IMR-90 (cell line): Measurements from ENCODE around the gene MMP25. TPM values are rescaled to one million over a fixed set of nuclear protein-coding genes. Genes with fewer than 3 reads are reported as not detected.

ENCODE experiments used
- ATAC-seq: fragments of 200-7000 bp; cut with Tn5 transposase; 2 replicates; pipeline ENCODE4 v1.9.1; 2020; ENCODE audit warnings: low read depth, mild to moderate bottlenecking, moderate library complexity
- BruUV-seq: library from RNA; stranded (reverse); fragments of 400-500 nt; replicated peaks from 2 replicates; lab custom pipeline; 2021; lab: Mats Ljungman, UMichigan
- CTCF ChIA-PET: fragments of 300-600 bp; formaldehyde crosslinking; extraction: SDS; loops from one replicate; lab custom pipeline; 2021; ENCODE audit warnings: antibody characterized with exemption; lab: Yijun Ruan, JAX
- POLR2A ChIA-PET: fragments of 300-600 bp; sonication (Branson Sonifier 250); formaldehyde crosslinking; loops from one replicate; lab custom pipeline; 2022; ENCODE audit warnings: antibody characterized with exemption; ENCODE audit not compliant: unreplicated experiment; lab: Charles Lee
- DNase-seq: peaks from one replicate; pipeline ENCODE4 v3.0.0; 2013
- H2AFZ ChIP-seq: replicated peaks from 2 replicates; pipeline ENCODE3; 2013; ENCODE audit warnings: low read length, mild to moderate bottlenecking; ENCODE audit not compliant: poor library complexity
- H2AK5ac ChIP-seq: 2 replicates; pipeline ENCODE4 v1.6.1; 2013; ENCODE audit warnings: low read depth, low read length, inconsistent platforms
- H2AK9ac ChIP-seq: replicated peaks from 2 replicates; pipeline ENCODE3; 2013; ENCODE audit warnings: mild to moderate bottlenecking, low read depth, low read length, moderate library complexity; ENCODE audit not compliant: poor library complexity
- H2BK120ac ChIP-seq: 2 replicates; pipeline ENCODE4 v1.6.1; 2013; ENCODE audit warnings: low read depth, low read length, inconsistent platforms
- H2BK15ac ChIP-seq: 3 replicates; pipeline ENCODE4 v1.6.1; 2013; ENCODE audit warnings: low read depth, low read length, inconsistent platforms
- H2BK20ac ChIP-seq: 2 replicates; pipeline ENCODE4 v1.6.1; 2013; ENCODE audit warnings: low read depth, mild to moderate bottlenecking, inconsistent platforms, low read length, moderate library complexity
- H2BK5ac ChIP-seq: 2 replicates; pipeline ENCODE4 v1.6.1; 2013; ENCODE audit warnings: mild to moderate bottlenecking, low read depth, low read length, inconsistent platforms; ENCODE audit not compliant: poor library complexity, severe bottlenecking
- H3K14ac ChIP-seq: replicated peaks from 2 replicates; pipeline ENCODE4 v1.6.1; 2013; ENCODE audit warnings: low read depth, low read length, inconsistent platforms
- H3K18ac ChIP-seq: 2 replicates; pipeline ENCODE4 v1.6.1; 2013; ENCODE audit warnings: low read depth, low read length, control low read depth
- H3K23ac ChIP-seq: 2 replicates; pipeline ENCODE4 v1.6.1; 2013; ENCODE audit warnings: low read depth, low read length, inconsistent platforms
- H3K27ac ChIP-seq: 2 replicates; pipeline ENCODE4 v1.5.1; 2013; ENCODE audit warnings: mild to moderate bottlenecking, control low read depth, low read length; ENCODE audit not compliant: insufficient read depth
- H3K27me3 ChIP-seq: 2 replicates; pipeline ENCODE4 v1.6.1; 2013; ENCODE audit warnings: low read length; ENCODE audit not compliant: control insufficient read depth, insufficient read depth
- H3K36me3 ChIP-seq: 2 replicates; pipeline ENCODE4 v1.6.1; 2013; ENCODE audit warnings: low read length, mixed read lengths; ENCODE audit not compliant: control insufficient read depth, insufficient read depth
- H3K4ac ChIP-seq: 2 replicates; pipeline ENCODE4 v1.6.1; 2013; ENCODE audit warnings: low read depth, low read length, inconsistent platforms
- H3K4me1 ChIP-seq: 2 replicates; pipeline ENCODE4 v1.6.1; 2013; ENCODE audit warnings: low read length, mixed read lengths; ENCODE audit not compliant: control insufficient read depth, insufficient read depth
- H3K4me2 ChIP-seq: 2 replicates; pipeline ENCODE4 v1.6.1; 2013; ENCODE audit warnings: low read depth, mild to moderate bottlenecking, control low read depth, low read length, moderate library complexity
- H3K4me3 ChIP-seq: 2 replicates; pipeline ENCODE4 v1.5.1; 2013; ENCODE audit warnings: low read depth, mild to moderate bottlenecking, control low read depth, low read length, moderate library complexity; ENCODE audit not compliant: insufficient read depth
- H3K56ac ChIP-seq: 2 replicates; pipeline ENCODE4 v1.6.1; 2013; ENCODE audit warnings: low read length, inconsistent platforms; ENCODE audit not compliant: insufficient read depth; ENCODE audit errors: extremely low read depth
- H3K79me1 ChIP-seq, 2 experiments: 2 replicates each; pipeline ENCODE4 v1.6.1; 2013; ENCODE audit warnings: low read length in 2 of 2, inconsistent platforms in 1 of 2, low read depth in 1 of 2
- H3K9ac ChIP-seq: 2 replicates; pipeline ENCODE4 v1.6.1; 2013; ENCODE audit warnings: low read depth, low read length, control low read depth
- H3K9me1 ChIP-seq: 2 replicates; pipeline ENCODE4 v1.6.1; 2013; ENCODE audit warnings: low read length, inconsistent platforms; ENCODE audit not compliant: insufficient read depth
- H3K9me3 ChIP-seq: 2 replicates; pipeline ENCODE4 v1.6.1; 2013; ENCODE audit warnings: low read length; ENCODE audit not compliant: control insufficient read depth, insufficient read depth
- H4K20me1 ChIP-seq: 2 replicates; pipeline ENCODE4 v1.6.1; 2013; ENCODE audit warnings: low read length, inconsistent platforms; ENCODE audit not compliant: insufficient read depth
- H4K5ac ChIP-seq: 2 replicates; pipeline ENCODE4 v1.6.1; 2013; ENCODE audit warnings: mild to moderate bottlenecking, low read depth, low read length, control low read depth
- H4K8ac ChIP-seq, 2 experiments: 2 replicates each; pipeline ENCODE4 v1.6.1; 2013; ENCODE audit warnings: low read depth in 2 of 2, low read length in 2 of 2, control low read depth in 1 of 2, inconsistent platforms in 1 of 2
- H4K91ac ChIP-seq: 2 replicates; pipeline ENCODE4 v1.6.1; 2013; ENCODE audit warnings: low read depth, low read length, inconsistent platforms; ENCODE audit not compliant: insufficient read depth
- BHLHE40 ChIP-seq: fragments of 150-350 bp; IDR thresholded peaks from 2 replicates; pipeline ENCODE4 v1.6.1; 2016; ENCODE audit warnings: mild to moderate bottlenecking, low read depth, low read length
- CHD1 ChIP-seq: IDR thresholded peaks from 2 replicates; pipeline ENCODE4 v1.6.1; 2012; ENCODE audit warnings: low read depth, low read length, improper control_type of control experiment
- MAFK ChIP-seq: IDR thresholded peaks from 2 replicates; pipeline ENCODE4 v1.6.1; 2012; ENCODE audit warnings: low read depth, low read length, improper control_type of control experiment
- POLR2A ChIP-seq: IDR thresholded peaks from 2 replicates; pipeline ENCODE4 v1.6.1; 2012; ENCODE audit warnings: mild to moderate bottlenecking, low read depth, low read length
- RFX5 ChIP-seq: IDR thresholded peaks from 2 replicates; pipeline ENCODE4 v1.8.0; 2012; ENCODE audit warnings: low read depth, mild to moderate bottlenecking, low read length, moderate library complexity
- SMC3 ChIP-seq: fragments of 150-350 bp; IDR thresholded peaks from 2 replicates; pipeline ENCODE4 v1.6.1; 2016; ENCODE audit warnings: low read depth, mild to moderate bottlenecking, antibody characterized with exemption, low read length, moderate library complexity
- WGBS, 2 experiments: methylation state at CpG; one replicate each; pipeline versions ENCODE4 v1.1.5 to v1.1.7; 2013; ENCODE audit warnings: missing lambda C conversion rate in 2 of 2; ENCODE audit not compliant: insufficient read length in 1 of 2; ENCODE audit errors: extremely low coverage in 2 of 2; 5-methylcytosine and 5-hydroxymethylcytosine counted together
- dilution Hi-C: fragments of 300-500 bp; cut with HindIII; formaldehyde crosslinking; loops from one replicate; pipeline ENCODE4 v1.14.3; 2018; ENCODE audit warnings: low sequenced_read_pairs; ENCODE audit not compliant: unreplicated experiment
- in situ Hi-C: fragments of 300-500 bp; cut with MboI; formaldehyde crosslinking; loops from 3 replicates; pipeline ENCODE4 v1.14.3; 2019; ENCODE audit warnings: low sequenced_read_pairs, inconsistent platforms, mixed read lengths
- intact Hi-C: fragments of 100-400 bp; cut with micrococcal nuclease; formaldehyde crosslinking; loops from 2 replicates; pipeline ENCODE4 v1.10.0; 2022
- polyA plus RNA-seq, 3 experiments: library from polyadenylated mRNA; depleted of rRNA; stranded (reverse); fragments of >200 nt; gene quantifications; 2 replicates each; pipeline ENCODE4 v1.2.3, GENCODE V29; 2012; ENCODE audit warnings: low replicate concordance in 1 of 3
- total RNA-seq: library from RNA; depleted of rRNA; stranded (reverse); fragments of >200 nt; gene quantifications from 2 replicates; pipeline ENCODE4 v1.2.3, GENCODE V29; 2012
- TF ChIP-seq, protein P1 (sequence below): fragments of 150-350 bp; IDR thresholded peaks from 2 replicates; pipeline ENCODE4 v1.6.1; 2016; ENCODE audit warnings: low read depth, mild to moderate bottlenecking, low read length, moderate library complexity, borderline replicate concordance

Gene MMP25
- total and polyA plus RNA-seq, 2 of the 4 experiments (the other 2 are of a cell fraction) = 0.07 TPM; not detected in 1

DNA sequence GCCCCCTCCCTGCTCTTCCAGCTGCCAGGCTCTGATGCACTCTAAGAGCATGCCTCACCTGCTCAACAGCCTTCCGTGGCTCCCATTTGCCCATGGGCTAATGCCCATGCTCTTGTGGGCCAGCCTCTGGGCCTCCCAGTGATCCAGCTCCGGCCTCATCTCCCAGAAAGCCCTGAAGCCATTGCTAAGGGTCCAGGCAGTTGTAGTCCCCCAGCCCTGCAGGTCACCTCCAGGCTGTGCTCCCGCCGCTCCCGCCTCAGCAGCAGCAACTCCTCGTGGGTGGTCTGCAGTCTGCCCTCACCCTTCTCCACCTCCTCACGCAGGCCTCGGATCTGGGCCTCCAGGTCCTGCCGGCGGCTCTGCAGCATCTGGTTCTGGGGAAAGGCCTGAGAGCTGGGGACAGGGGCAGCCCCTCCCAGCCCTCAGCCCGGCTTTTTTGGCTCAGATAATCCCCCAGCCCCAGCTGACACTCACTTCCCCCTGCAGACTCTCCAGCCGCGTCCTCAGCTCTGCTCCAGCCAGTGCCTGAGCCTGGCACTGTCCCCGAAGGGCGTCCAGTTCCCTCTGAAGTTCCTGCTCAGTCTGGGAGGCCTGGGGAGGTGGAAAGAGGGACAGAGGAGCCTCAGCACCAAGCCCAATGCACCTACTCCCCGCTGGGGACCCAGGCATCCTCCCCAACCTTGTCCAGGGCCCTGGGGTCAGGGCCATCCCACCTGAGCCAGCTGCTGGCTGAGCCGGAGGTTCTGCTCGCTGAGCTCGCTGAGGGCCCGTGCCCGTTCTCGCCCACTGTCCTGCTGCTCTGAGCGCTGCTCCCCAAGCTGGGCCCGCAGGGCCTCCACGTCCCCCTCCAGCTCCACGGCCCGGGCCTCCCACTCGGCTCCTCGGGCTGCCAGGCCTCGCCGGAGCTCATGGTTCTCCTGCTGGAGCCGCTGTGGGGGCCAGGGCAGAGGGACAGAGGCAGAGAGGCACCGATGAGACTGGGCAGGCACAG is 15.8 kb upstream of the MMP25 start:
- no peak overlapping the region for H3K56ac ChIP-seq
- no peak overlapping the region for H2BK20ac ChIP-seq
- BruUV-seq = no TSS peak
- H2AK9ac ChIP-seq = peak overlapping the region; percentile 57
- WGBS, 2 experiments = 75% methylated on average over 18 of the region's 33 CpGs; no CpG with 5 or more reads in 1 of the 2 experiments
- intact Hi-C loops (no loop called here), dilution Hi-C loops (no loop called here), in situ Hi-C loops (no loop called here)
- no peak overlapping the region for H3K4me3 ChIP-seq
- H4K91ac ChIP-seq = no peak overlapping the region
- no peak overlapping the region for H2BK120ac ChIP-seq
- H3K9me3 ChIP-seq = no peaks in the 10 kb centered on the region
- H3K27ac ChIP-seq = no peak overlapping the region
- no peak overlapping the region for H3K4ac ChIP-seq
- no peak overlapping the region for H2AK5ac ChIP-seq
- H3K18ac ChIP-seq = no peak overlapping the region
- H3K14ac ChIP-seq = no peak overlapping the region
- H3K4me2 ChIP-seq = no peak overlapping the region
- H3K9ac ChIP-seq = no peak overlapping the region
- H2BK5ac ChIP-seq = no peak overlapping the region
- no peaks in the 10 kb centered on the region for H3K9me1 ChIP-seq
- H2AFZ ChIP-seq = no peak overlapping the region
- DNase-seq (no peak), ATAC-seq (no peak)
- no peak overlapping the region for H4K8ac ChIP-seq
- H3K36me3 ChIP-seq = peaks cover 11% of the 10 kb centered on the region; the same call in 1 of the 2 replicates
- no peak overlapping the region for H2BK15ac ChIP-seq
- H4K20me1 ChIP-seq = peaks cover 7% of the 10 kb centered on the region; the same call in 1 of the 2 replicates
- ChIA-PET CTCF (interaction anchor here (0.7 to 1.7 kb wide), 7 partner anchors 7 to 231 kb away, joined by 3 to 12 read pairs (median 4); partner anchors contain the start of genes HCFC1R1 and TNFRSF12A), POLR2A (interaction anchor here (1.6 kb wide), 1 partner anchor 9 kb away, joined by 7 read pairs; no protein-coding TSS in a partner anchor)
- no peaks in the 10 kb centered on the region for H3K4me1 ChIP-seq
- no peaks in the 10 kb centered on the region for H3K79me1 ChIP-seq
- no peak overlapping the region for H4K5ac ChIP-seq
- H3K27me3 ChIP-seq = peaks cover 41% of the 10 kb centered on the region
- H3K23ac ChIP-seq = no peak overlapping the region
- TF ChIP-seq, protein P1, sequence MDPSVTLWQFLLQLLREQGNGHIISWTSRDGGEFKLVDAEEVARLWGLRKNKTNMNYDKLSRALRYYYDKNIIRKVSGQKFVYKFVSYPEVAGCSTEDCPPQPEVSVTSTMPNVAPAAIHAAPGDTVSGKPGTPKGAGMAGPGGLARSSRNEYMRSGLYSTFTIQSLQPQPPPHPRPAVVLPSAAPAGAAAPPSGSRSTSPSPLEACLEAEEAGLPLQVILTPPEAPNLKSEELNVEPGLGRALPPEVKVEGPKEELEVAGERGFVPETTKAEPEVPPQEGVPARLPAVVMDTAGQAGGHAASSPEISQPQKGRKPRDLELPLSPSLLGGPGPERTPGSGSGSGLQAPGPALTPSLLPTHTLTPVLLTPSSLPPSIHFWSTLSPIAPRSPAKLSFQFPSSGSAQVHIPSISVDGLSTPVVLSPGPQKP = no peak
- TF ChIP-seq SMC3 (no peak), RFX5 (no peak), POLR2A (peak; percentile 31; the same call in 1 of the 2 replicates), CHD1 (no peak), BHLHE40 (no peak), MAFK (no peak)
